Measurements from ENCODE around the gene GNRHR.

DNA sequence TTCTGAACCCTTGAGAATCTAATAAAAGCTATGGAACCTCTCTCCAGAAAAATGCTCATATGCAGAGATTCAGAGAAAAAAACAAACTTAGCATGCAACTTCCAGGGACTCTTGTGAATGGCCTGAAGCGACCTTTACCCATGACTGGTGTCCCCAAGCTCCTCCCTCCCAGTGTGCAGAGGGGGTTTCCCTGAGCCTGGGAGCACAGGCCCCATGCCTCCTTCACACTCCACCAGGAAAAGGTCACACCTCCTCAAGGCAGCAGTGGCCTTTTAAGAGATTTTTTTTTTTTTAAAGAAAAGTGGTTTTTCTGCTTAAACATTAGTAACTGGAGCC is 40.0 kb downstream of the GNRHR start:
- TF ChIP-seq, protein P1, sequence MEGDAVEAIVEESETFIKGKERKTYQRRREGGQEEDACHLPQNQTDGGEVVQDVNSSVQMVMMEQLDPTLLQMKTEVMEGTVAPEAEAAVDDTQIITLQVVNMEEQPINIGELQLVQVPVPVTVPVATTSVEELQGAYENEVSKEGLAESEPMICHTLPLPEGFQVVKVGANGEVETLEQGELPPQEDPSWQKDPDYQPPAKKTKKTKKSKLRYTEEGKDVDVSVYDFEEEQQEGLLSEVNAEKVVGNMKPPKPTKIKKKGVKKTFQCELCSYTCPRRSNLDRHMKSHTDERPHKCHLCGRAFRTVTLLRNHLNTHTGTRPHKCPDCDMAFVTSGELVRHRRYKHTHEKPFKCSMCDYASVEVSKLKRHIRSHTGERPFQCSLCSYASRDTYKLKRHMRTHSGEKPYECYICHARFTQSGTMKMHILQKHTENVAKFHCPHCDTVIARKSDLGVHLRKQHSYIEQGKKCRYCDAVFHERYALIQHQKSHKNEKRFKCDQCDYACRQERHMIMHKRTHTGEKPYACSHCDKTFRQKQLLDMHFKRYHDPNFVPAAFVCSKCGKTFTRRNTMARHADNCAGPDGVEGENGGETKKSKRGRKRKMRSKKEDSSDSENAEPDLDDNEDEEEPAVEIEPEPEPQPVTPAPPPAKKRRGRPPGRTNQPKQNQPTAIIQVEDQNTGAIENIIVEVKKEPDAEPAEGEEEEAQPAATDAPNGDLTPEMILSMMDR (IDR thresholded peaks at IDR 0.05) = no peak
- no peak for TF ChIP-seq POLR2A (IDR thresholded peaks at IDR 0.05)

Data from right lobe of liver (tissue), 4 donors.